ENCODE data around the gene CLDN19.

GRCh38 chr1:42740851-42741580 lies 980 bp upstream of the CLDN19 start:
- no peak for TF ChIP-seq CTCF (IDR thresholded peaks at IDR 0.05)
- no peak for TF ChIP-seq EZH2 (IDR thresholded peaks at IDR 0.05; ENCODE audit: borderline replicate concordance, insufficient read depth, low read depth, low read length, poor library complexity, severe bottlenecking)

All from B cell (primary cell).